OCI-LY3 (cell line): ENCODE measurements around the gene SLC27A4.

Experiments used
- H2AFZ ChIP-seq: fragments of 200-600, 300-600 bp; shearing (Covaris generic); 2 replicates; pipeline ENCODE4 v1.6.0; 2014; ENCODE audit warnings: antibody characterized with exemption, low read depth, low read length
- H3K27ac ChIP-seq: fragments of 200-600, 300-600 bp; sonication (generic); 2 replicates; pipeline ENCODE4 v1.5.1; 2014; ENCODE audit warnings: mild to moderate bottlenecking, low read length, moderate library complexity, mixed read lengths
- H3K27me3 ChIP-seq: fragments of 200-600, 300-600 bp; sonication (generic); 2 replicates; pipeline ENCODE4 v1.6.1; 2014; ENCODE audit warnings: low read depth, low read length, mixed read lengths
- H3K36me3 ChIP-seq: fragments of 200-600, 300-600 bp; sonication (generic); replicated peaks from 2 replicates; pipeline ENCODE3; 2014; ENCODE audit warnings: low read depth, low read length, mixed read lengths
- H3K4me1 ChIP-seq: fragments of 300-600, 200-600 bp; sonication (generic); 2 replicates; pipeline ENCODE4 v1.6.1; 2014; ENCODE audit warnings: low read length, mixed read lengths
- H3K4me2 ChIP-seq: fragments of 200-600, 300-600 bp; sonication (generic); 2 replicates; pipeline ENCODE4 v1.6.1; 2014; ENCODE audit warnings: low read length, mixed read lengths
- H3K4me3 ChIP-seq: fragments of 300-600, 200-600 bp; sonication (generic); 2 replicates; pipeline ENCODE4 v1.5.1; 2014; ENCODE audit warnings: antibody characterized with exemption, mild to moderate bottlenecking, low read length, moderate library complexity
- H3K79me2 ChIP-seq: fragments of 300-600, 200-600 bp; shearing (Covaris generic); 2 replicates; pipeline ENCODE4 v1.6.1; 2014; ENCODE audit warnings: mild to moderate bottlenecking, low read length, mixed read lengths
- H3K9ac ChIP-seq: fragments of 300-600, 200-600 bp; shearing (Covaris generic); 2 replicates; pipeline ENCODE4 v1.6.0; 2014; ENCODE audit warnings: mild to moderate bottlenecking, low read length, moderate library complexity
- H3K9me3 ChIP-seq: fragments of 200-600, 300-600 bp; shearing (Covaris generic); 2 replicates; pipeline ENCODE4 v1.6.1; 2014; ENCODE audit warnings: low read length, mixed read lengths; ENCODE audit not compliant: insufficient read depth
- H4K20me1 ChIP-seq: fragments of 200-600, 300-600 bp; sonication (generic); 2 replicates; pipeline ENCODE4 v1.6.1; 2016; ENCODE audit warnings: low read length, mixed read lengths; ENCODE audit not compliant: insufficient read depth
- EZH2phosphoT487 ChIP-seq: fragments of 200-600 bp; shearing (Covaris generic); IDR thresholded peaks from 2 replicates; pipeline ENCODE4 v1.6.1; 2018; ENCODE audit warnings: antibody characterized with exemption, mixed run types, low read depth
- TF ChIP-seq, protein P1 (sequence below): fragments of 200-600, 300-600 bp; sonication (generic); IDR thresholded peaks from 2 replicates; pipeline ENCODE4 v1.5.1; 2014; ENCODE audit warnings: antibody characterized with exemption, low read length, low read depth

SLC27A4 gene

DNA sequence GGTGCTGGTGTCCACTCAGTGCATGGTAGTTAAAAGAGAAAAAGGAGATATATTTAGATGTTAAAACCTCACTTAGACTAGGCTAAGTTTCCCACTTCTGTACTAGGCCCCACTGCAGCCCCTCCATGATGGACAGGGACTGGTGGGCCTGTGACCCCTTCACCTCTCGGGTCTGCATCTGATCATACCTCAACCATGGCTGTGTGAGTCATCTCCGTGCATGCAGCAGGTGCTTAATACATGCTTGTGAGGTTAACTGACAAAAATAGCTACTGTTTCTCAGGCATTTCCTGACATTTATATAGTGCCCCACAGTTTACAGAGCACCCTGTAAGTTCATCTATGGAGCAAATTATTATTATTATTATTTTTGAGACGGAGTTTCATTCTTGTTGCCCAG lies 22.4 kb downstream of the SLC27A4 start:
- H2AFZ ChIP-seq = no peak overlapping the region

GRCh38 chr9:128365525-128365924 lies 25.2 kb downstream of the SLC27A4 start:
- Histone ChIP-seq H3K4me3 (peak overlapping the region; percentile 73), H3K79me2 (no peaks in the 10 kb centered on the region), H3K27ac (no peak overlapping the region), H3K9me3 (no peaks in the 10 kb centered on the region), H3K27me3 (no peaks in the 10 kb centered on the region), H4K20me1 (no peaks in the 10 kb centered on the region), H3K4me1 (peaks cover 16% of the 10 kb centered on the region), H2AFZ (peak overlapping the region; percentile 99), H3K9ac (peak overlapping the region; percentile 63), H3K4me2 (peak overlapping the region; percentile 89), H3K36me3 (no peaks in the 10 kb centered on the region)
- TF ChIP-seq, protein P1, sequence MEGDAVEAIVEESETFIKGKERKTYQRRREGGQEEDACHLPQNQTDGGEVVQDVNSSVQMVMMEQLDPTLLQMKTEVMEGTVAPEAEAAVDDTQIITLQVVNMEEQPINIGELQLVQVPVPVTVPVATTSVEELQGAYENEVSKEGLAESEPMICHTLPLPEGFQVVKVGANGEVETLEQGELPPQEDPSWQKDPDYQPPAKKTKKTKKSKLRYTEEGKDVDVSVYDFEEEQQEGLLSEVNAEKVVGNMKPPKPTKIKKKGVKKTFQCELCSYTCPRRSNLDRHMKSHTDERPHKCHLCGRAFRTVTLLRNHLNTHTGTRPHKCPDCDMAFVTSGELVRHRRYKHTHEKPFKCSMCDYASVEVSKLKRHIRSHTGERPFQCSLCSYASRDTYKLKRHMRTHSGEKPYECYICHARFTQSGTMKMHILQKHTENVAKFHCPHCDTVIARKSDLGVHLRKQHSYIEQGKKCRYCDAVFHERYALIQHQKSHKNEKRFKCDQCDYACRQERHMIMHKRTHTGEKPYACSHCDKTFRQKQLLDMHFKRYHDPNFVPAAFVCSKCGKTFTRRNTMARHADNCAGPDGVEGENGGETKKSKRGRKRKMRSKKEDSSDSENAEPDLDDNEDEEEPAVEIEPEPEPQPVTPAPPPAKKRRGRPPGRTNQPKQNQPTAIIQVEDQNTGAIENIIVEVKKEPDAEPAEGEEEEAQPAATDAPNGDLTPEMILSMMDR = no peak
- no peak for TF ChIP-seq EZH2phosphoT487

More for the DNA sequence above, 22.4 kb downstream of the SLC27A4 start:
- peaks cover 12% of the 10 kb centered on the region for H3K4me1 ChIP-seq
- H3K4me2 ChIP-seq = no peak overlapping the region
- H3K9me3 ChIP-seq = no peaks in the 10 kb centered on the region
- no peak for TF ChIP-seq EZH2phosphoT487
- TF ChIP-seq, protein P1 = no peak
- H3K27me3 ChIP-seq = no peaks in the 10 kb centered on the region
- no peak overlapping the region for H3K4me3 ChIP-seq
- H4K20me1 ChIP-seq = no peaks in the 10 kb centered on the region
- no peaks in the 10 kb centered on the region for H3K79me2 ChIP-seq
- no peak overlapping the region for H3K27ac ChIP-seq
- no peak overlapping the region for H3K9ac ChIP-seq
- H3K36me3 ChIP-seq = no peaks in the 10 kb centered on the region

DNA sequence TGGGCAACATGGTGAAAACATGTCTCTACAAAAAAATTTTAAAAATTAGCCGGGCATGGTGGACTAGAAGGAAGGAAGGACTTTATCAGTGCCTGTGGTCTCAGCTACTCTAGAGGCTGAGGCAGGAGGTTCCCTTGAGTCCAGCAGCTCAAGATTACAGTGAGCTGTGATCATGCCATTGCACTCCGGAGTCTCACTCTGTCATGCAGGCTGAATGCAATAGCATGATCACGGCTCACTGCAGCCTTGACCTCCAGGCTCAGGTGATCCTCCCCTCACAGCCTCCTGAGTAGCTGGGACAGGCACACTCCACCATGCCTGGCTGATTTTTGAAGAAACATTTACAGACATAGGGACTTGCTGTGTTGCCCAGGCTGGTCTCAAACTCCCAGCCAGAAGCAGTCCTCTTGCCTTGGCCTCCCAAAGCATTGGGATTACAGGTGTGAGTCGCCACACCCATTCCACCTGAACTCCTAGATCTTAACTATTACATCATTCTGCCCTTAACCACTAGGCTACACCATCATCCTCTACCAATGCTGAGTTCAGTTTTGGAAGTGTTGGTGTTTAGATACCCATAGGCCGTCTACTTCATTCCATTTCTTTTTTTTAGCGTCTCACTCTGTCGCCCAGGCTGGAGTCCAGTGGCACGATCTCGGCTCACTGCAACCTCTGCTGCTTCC lies 28.8 kb downstream of the SLC27A4 start:
- Histone ChIP-seq H4K20me1 (no peaks in the 10 kb centered on the region), H3K4me1 (peaks cover 24% of the 10 kb centered on the region), H3K27me3 (no peaks in the 10 kb centered on the region), H3K4me3 (no peak overlapping the region), H3K79me2 (peaks cover 28% of the 10 kb centered on the region), H3K27ac (no peak overlapping the region), H3K9ac (no peak overlapping the region), H3K4me2 (no peak overlapping the region), H3K36me3 (peaks cover 4% of the 10 kb centered on the region), H2AFZ (no peak overlapping the region), H3K9me3 (no peaks in the 10 kb centered on the region)
- TF ChIP-seq EZH2phosphoT487 = no peak
- TF ChIP-seq, protein P1 = no peak

DNA sequence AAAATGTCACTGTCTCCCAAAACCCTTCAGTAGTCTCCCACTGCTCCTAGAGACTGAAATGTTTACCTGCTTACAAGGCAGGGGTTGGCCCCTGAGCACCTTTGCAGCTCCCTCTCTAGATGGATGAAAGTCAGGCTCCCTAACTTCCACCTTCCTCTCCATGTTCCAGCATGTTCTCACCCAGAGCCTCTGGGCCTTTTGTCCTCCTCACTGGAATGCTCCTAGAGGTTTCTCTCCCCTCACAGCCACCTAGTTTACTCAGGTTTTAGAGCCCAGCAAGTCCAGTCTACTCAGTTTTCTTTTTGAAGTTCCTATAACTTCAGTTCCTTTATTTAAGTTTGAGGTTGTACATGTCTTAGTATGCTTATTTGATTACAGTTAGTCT lies 30.0 kb downstream of the SLC27A4 start:
- Histone ChIP-seq H3K4me3 (peak overlapping the region; percentile 91), H3K9ac (peak overlapping the region; percentile 84), H3K36me3 (peaks cover 4% of the 10 kb centered on the region), H4K20me1 (no peaks in the 10 kb centered on the region), H3K4me2 (peak overlapping the region; percentile 82), H2AFZ (peak overlapping the region; percentile 81), H3K9me3 (no peaks in the 10 kb centered on the region), H3K27ac (peak overlapping the region; percentile 44), H3K4me1 (peaks cover 15% of the 10 kb centered on the region), H3K27me3 (no peaks in the 10 kb centered on the region), H3K79me2 (peaks cover 39% of the 10 kb centered on the region)
- TF ChIP-seq, protein P1 = no peak
- no peak for TF ChIP-seq EZH2phosphoT487
